ENCODE results near the gene OOSP4A.

DNA sequence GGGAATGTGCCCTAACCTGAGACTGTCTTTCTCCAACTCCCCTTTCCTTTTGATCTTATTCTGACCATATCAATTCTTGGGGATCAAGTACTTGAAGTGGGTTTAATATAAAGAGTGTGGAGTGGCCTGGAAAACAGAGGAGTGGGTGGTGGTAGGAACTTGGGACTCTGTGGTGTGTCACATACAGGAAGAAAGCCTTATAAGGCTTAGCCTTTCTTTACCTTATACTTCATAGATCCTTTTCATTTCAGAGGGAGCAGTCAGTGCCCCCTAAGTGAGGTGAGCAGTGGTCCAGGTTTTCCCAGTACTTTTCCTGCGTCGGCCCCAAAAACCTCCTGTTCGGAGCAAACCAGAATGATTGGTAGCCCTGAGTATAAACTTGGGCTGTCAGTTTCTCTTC lies 25.1 kb upstream of the OOSP4A start:
- TF ChIP-seq POLR2AphosphoS5 (IDR thresholded peaks at IDR 0.05; ENCODE audit: borderline replicate concordance, low read depth, low read length) (no peak), EZH2 (IDR thresholded peaks at IDR 0.05) (no peak)

Measured in SK-N-MC (cell line).